NCI-H446 treated with DMSO at 0.1 percent for 48 hours (cell line): ENCODE data around the gene ORC3.

Experiments used
- DNase-seq: peaks from one replicate; lab custom pipeline; 2025; lab: John Stamatoyannopoulos, UW

ORC3 gene

GRCh38 chr6:87589693-87590416 is at the start of gene ORC3, which contains the start of gene RARS2:
ORC3 (plus strand) TSS chr6:87590135; CDS start chr6:87590169, 34 bp downstream.
RARS2 (minus strand) TSS chr6:87589987; CDS start chr6:87589957, 30 bp downstream.
- peak; percentile 74 for DNase-seq

GRCh38 chr6:87540539-87540938 is 49.4 kb upstream of the ORC3 start:
- no peak for DNase-seq

DNA sequence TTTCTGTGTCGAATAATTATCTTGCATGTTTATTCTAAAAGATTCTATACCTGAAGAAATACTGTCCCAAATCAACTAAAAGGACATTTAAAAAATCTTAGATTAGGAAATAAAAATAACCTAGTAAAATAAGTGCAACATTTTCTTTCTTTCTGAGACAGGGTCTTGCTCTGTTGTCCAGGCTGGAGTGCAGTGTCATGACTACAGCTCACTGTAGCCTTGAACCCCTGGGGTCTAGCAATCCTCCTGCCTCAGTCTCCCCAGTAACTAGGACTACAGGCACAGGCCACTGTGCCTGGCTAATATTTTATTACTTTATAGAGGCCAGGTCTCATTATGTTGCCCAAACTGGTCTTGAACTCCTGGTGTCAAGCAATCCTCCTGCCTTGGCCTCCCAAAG is 48.9 kb upstream of the ORC3 start:
- no peak for DNase-seq

DNA sequence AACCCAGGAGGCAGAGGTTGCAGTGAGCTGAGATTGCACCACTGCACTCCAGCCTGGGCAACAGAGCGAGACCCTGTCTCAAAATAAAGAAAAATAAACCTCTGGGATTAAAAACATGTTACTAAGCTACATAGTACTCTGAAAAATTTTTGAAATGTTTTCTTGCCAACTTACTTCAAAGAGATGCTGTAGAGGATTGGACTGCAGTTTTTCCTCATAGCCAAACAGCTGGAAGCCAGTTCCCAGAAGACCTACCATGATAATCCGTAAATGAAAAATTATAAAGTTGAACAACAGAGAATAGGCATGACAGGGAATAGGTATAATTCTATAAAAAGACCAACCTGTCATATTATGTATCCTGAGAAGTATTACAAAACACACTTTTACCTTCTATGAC is 48.2 kb upstream of the ORC3 start:
- DNase-seq, result no peak

- DNase-seq, result no peak
Measured at GRCh38 chr6:87543696-87544473, 46.0 kb upstream of the ORC3 start.

- no peak for DNase-seq
Measured at GRCh38 chr6:87544474-87544735, 45.5 kb upstream of the ORC3 start.

DNA sequence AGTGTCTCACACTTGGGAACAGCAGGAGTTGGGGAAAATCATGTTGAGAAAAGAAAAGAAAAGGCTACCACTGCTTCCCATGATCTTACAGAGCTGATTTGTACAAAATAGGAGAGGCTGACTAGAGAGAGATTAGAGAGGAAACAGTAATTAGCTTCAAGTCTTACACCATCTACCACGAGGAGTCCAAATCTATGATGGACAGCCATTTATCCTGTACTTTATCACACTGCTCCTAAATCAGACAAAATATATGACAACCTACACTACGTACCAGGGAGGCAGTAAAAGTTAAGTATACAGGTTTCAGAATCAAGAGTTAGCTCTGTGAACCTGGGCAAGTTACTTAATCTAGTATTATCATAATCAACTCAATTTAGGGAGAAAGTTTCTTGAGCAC is 38.1 kb upstream of the ORC3 start:
- no peak for DNase-seq

GRCh38 chr6:87553159-87553765 is 36.7 kb upstream of the ORC3 start:
- no peak for DNase-seq

- no peak for DNase-seq
Measured at GRCh38 chr6:87555506-87555905, 34.4 kb upstream of the ORC3 start.

GRCh38 chr6:87558446-87558845 is 31.5 kb upstream of the ORC3 start:
- no peak for DNase-seq

- DNase-seq, result no peak
Measured at GRCh38 chr6:87561017-87561416, 28.9 kb upstream of the ORC3 start.

- no peak for DNase-seq
Measured at GRCh38 chr6:87572021-87572420, 17.9 kb upstream of the ORC3 start.

- no peak for DNase-seq
Measured at GRCh38 chr6:87572883-87573282, 17.1 kb upstream of the ORC3 start.

- no peak for DNase-seq
Measured at GRCh38 chr6:87573307-87574024, 16.5 kb upstream of the ORC3 start.

DNA sequence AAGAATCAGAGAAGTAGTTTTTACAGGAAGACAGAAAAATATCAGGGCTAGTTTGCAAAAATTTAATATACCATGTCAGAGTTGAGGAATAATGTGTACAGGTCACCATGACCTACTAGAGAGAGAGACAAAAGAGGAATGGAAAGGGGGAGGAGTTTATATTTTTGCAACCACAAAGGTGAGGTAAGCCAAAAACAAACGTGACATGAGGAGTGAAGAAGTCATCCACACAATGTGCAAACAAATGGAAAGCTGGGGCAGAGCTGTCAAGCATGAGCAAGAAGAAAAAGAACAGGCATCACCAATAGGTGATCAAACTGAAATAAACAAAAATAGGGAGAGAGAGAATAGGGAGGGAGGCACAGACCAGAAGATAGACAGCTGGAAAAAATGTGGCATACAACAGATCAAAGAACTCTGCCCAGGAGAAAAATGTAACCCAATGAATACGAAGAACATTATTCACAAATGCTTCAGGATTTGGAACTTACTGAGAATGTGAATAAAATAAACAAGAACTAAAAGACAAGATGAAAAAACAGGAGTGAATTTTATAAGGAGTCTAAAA is 15.6 kb upstream of the ORC3 start:
- no peak for DNase-seq

DNA sequence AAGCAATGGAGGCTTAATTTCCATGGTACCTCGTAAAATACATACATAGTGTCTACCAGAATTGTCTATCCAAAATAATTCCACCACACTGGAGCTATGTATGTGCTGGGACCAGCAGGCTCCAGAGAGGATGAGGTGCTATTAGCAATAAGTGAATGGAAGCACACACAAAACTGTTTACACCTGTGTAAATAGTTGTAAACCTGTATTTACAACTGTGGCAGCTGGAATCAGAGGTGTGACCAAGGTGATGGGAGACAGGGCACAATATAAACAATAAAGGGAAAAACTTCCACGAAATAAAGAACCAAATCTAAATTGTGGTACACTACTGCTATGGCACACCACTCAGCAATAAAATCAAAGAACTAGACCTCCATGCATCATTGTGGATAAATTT is 14.5 kb upstream of the ORC3 start:
- DNase-seq, result no peak

DNA sequence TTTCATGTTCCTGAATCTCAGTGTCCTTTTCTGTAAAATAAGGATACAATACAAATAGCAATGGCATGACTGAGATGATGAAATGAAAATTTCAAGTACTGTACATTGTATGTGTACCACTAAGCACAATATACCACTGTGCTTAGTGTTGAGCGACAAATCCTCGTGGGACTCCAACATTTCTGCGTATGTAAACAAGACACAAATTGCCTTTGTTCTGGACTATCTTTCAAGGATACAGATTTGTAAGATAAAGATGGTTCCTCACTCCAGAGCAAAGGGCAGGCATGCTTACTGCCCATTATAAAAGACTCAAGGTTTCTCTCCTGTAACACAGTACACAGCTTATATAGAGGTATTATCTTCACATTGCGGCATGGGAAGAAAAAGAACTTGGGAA is 6.1 kb upstream of the ORC3 start:
- no peak for DNase-seq

GRCh38 chr6:87586371-87587077 is 3.4 kb upstream of the ORC3 start:
- no peak for DNase-seq

GRCh38 chr6:87588756-87589407 is 1.1 kb upstream of the ORC3 start:
- no peak for DNase-seq

DNA sequence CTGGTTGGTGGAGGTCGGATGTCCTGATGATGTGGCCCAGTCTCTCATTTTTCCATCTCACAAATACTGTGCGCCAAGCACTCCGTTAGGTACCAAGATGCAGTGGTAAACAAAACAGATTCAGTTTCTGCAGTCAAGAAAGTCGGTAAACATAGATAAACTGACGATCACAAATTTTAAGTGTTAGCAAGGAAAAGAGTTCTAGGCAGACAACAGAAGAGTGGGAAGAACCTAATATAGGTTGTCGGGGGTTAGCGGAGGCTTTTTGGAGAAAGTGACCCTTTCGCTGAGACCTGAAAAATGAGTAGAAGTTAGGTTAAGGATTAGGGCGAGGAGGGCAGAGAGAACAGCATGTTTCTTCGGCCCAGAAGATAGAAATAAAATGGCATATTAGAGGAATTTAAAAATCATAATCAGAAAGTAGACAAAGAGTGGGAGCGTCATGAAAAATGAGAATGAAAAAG is 514 bp downstream of the ORC3 start:
- no peak for DNase-seq

DNA sequence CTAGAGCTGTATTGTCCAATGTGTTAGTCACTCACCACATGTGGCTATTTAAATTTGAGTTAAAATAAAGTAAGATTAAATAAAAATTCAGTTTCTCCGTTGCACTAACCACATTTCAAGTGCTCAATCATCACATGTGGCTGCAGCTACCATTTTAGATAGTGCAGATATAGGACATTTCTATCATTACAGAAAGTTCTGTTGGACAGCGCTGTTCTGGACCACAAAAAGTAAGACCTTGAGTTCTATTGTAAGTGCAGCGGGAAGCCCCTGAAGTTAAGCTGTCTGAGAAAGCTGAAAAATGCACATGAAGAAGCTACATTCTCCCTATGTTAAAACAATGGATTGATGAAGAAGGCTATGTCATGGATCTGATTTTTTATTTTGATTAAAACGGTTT is 1.1 kb downstream of the ORC3 start:
- DNase-seq, result no peak
